GM19193 (cell line): ENCODE data around the gene CHST14.

ENCODE experiments used
- POLR2A ChIP-seq: IDR thresholded peaks from 4 replicates; pipeline ENCODE4 v1.6.1; 2011; ENCODE audit not compliant: insufficient read depth, insufficient read length; ENCODE audit errors: extremely low read depth

Gene CHST14

DNA sequence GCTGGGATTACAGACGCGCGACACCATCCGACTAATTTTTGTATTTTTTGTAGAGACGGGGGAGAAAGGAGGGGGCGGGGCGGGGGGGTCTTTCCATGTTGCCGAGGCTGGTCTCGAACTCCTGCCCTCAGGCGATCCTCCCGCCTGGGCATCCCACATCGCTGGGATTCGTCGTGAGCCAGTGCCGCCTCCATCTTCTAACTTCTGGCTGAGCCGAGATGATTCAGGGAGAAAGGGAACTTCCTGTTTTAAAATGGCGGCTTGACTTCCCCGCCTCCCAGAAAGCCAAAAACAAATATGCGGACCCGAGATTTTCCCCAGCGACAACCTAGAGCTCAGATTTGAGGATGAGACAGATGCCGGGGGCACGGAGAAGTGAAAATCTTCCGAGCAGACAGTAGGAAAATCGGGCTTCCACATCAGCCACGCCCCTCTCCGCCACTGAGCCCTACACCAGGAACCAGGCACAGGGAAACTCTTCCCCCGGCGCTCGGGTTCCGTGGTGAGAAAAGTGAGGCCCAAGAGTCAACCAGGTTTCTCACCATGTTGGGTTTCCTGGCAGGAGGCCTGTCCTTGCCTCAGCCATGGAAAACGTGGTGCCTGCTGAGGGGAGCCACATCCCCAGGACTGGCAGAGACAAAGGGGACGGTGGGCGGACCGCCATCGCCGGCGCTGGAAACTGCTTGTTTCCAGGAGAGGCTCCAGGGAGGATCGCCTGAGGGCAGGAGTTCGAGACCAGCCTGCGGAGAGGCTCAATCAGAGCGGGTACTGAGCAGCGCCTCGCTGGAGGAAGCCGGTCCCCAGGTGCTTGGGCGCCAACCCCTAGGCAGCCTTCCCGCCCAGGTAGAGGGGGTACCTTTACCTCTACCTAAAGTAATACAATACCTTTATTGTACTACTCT, 18.7 kb downstream of the CHST14 start:
- no peak for TF ChIP-seq POLR2A

DNA sequence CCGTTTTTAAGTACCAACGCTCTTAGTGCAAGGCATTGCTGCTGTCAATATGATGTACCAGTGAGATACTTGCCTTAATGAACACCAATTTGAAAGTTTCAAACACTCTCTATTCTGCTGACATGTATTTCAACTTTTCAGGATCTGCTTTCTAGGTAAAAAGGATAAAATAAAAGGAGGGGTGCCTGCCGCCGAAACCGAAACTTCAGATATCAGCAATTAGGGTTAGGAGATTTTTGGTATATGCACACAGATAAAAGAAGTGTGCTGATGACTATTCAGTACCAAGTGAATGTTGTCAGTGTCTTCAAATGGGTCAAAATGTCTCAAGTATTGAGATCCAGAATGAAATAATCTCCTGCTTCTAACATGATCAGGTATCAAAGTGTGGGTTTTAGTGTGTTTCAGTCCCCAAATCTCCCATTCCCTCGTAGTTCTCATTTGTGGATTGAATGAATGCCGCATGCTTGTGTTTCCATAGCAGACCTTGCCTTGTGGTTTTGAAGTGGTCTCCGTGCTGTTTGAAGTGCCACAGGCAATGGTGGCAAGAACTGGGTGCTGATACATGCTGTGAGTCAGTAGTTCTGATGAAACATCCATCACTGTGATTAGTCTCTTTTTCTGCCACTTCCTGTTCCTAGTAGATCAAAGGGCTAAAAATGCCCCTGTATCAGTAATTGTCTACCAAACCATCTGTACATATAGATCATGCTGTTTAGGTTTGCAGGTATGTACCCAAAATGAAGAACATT, 22.5 kb downstream of the CHST14 start:
- no peak for TF ChIP-seq POLR2A

DNA sequence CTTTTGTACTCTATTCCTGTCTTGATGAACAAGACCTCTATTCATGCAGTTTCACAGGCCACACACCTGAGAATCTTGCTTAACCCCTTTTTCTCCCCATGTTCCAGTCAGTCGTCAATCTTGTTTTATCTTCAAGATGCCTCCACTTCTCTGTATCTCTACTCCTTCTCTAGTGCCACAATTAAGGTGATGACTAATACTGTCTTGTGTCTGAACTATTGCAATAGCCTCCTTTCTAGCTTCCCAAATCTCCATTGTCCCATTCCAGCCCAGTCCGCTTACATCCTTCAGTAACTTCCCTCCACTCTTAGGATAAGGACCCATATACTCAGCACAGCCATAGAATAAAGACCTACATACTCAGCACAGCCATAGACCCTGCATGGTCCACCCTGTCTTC, 24.7 kb downstream of the CHST14 start:
- no peak for TF ChIP-seq POLR2A

DNA sequence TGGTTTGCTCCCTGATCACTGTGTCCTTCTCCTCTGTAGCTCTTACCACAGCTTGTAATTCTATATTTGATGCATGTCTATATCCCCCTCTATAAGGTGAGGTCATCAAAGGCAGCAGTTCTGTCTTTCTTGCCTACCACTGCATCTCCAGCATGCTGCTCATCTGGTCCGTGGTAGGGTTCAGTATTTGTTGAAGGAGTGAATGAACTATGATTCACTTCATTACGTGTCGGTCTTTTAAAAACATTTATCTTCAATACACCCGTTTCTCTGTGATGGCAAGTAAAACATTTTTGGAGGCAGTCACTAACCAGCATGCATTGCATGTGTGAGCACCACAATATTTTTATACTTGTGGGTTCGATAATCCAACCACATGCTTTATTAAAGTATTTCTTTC, 27.6 kb downstream of the CHST14 start:
- no peak for TF ChIP-seq POLR2A

DNA sequence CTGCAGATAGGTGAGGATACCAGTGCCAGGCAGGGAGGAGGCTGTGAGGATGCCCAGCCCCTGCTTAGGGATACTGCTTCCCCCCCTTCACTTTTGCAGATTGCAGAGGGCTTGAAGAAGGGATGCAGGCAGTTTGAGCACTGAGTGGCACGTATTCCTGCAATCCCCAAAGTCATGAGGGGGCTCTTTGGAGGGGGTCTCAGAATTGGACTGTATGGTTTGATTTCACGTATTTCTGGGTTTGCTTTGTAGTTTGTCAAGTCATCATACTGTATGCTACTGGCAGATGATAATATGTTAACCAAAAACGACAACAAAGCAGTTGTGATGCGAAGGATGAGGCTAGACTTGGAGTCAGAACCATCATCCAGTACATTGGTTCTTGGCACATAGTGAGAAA, 28.1 kb downstream of the CHST14 start:
- TF ChIP-seq POLR2A = no peak

DNA sequence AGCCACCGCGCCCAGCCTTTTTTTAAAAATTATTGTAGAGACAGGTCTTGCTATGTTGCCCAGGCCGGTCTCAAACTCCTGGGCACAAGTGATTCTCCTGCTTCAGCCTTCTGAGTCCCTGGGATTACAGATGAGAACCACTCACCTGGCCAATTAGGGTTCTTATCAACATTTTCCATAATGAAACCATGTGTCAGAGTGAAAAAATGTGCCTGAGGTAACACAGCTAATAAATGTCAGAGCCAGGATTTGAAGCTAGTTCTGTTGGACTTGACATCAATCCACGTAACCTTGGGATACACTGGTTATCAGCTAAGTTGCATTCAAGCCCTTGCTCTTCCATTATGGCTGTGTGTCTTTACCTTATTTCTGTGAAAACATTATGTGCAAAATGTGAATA, 29.1 kb downstream of the CHST14 start:
- TF ChIP-seq POLR2A = no peak

DNA sequence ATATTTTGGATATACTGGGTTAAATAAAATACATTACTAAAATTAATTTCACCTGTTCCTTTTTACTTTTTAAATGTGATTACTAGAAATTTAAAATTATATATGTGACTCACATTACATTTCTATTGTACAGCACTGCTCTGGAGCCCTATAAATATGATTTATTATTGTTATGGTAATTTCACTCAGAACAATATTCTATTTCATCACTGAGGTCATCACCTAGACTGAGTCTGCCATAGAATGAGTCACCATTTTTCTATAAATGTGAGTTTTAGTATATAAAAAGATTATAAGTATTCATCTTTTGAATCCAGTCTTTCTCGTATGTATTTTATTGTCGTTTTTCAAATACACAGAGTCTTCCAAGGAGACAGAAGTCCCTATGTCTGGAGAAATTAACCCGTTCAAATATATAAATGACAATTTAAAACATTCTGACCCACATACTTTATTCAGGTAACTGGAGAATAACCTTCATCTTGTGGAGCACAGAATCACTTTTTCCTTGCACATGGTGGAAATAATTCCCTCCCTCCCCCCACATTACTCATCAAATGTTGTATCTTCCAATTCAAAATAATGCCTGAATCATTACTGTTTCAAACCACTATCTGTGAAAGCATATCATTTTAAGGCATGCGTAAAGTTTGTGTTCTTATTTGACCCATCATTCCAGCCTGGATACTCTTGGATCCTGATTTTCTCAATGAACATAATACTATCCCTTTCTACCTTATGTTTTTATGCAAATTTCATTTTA, 30.0 kb downstream of the CHST14 start:
- TF ChIP-seq POLR2A = no peak

DNA sequence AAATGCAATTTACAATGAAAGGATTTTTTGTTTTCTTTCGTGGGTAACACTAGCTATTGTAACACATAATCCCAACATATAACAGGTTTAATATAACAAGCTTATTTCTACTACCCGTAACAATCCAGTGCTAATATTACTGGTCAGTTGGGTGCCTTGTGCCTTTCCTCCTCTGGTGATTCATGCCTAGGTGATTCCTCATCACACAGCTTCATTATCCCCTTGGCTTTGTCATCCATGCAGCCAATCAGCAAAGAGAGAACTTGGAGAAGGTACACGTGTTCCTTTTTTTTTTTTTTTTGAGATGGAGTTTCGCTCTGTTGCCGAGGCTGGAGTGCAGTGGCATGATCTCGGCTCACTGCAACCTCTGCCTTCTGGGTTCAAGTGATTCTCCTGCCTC, 30.7 kb downstream of the CHST14 start:
- no peak for TF ChIP-seq POLR2A

DNA sequence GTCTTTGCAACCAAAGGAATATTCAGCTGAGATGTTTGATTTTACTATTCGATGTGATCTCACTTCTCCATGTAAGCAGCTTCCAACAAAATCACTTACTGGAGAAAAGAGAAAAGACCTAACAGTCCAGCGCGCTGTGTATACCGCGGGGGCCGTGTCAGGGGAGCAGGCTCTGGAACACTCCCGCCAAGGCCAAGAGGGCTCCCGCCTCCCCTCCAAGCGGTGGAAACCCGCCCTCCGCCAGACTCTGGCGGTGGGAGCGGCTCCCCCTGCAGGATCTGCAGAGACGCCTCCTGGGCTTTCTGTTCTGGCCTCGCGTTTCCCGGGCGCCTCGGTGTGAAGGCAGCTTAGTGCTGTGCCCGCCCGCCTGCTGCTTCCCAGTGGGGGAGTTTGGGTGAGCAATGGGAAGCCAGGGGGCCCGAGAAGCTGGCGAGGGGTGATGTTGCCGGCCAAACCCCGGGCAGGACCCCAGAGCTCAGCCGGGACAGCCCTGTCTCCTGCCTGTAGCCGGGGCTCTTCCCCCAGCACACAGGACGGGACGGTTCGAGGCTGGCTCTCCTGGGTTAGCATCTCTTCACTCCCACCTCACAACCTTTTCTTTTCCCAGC, 36.3 kb downstream of the CHST14 start:
- TF ChIP-seq POLR2A = no peak

DNA sequence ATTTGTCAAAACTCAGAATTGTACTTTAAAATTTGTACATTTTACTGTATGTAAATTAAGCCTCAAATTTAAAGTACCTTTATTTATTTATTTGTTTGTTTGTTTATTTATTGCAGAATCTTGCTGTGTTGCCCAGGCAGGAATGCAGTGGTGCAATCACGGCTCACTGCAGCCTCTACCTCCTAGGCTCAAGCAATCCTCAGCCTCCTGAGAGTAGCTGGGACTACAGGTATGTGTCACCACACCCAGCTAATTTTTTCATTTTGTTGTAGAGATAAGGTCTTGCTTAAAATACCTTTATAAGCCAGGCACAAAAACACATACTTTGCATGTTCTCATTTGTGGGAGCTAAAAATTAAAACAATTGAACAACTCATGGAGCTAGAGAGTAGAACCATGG, 37.4 kb downstream of the CHST14 start:
- no peak for TF ChIP-seq POLR2A

DNA sequence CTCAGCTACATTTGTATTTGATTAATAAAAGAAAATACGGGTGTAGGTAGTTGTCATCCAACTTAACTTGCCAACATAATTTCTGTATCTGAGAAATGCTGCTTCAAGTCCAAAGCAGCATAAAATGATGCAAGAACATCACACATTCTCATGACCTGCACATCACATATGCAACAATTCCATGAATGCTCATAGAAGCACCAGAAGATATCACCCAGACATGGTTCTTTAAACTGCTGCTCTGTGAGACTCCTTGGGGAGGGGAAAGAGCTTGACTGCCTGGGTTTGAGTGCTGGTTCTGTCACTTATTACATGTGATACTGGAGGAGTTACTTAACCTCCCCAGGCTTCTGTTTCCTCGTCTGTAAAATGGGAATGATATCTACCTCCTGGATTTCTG, 39.4 kb downstream of the CHST14 start:
- TF ChIP-seq POLR2A = no peak

DNA sequence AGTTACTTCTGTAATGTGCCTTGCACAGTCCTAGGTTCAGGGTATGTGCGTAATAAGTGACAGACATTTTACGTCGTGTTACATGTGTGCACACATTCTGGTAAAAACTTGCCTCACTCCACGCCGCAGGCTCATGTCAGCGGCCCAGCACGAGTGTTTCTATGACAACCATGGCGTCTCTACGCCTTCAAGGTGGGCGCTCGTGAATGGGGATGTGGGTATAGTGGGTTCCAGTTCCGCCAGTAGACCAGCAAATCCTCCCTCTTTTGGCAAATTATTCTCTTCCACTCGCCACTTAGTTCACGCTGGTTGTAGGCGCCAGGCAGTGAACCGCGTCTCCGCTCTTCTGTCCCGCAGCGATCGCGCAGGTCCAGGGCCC, 40.3 kb downstream of the CHST14 start:
- TF ChIP-seq POLR2A = no peak

DNA sequence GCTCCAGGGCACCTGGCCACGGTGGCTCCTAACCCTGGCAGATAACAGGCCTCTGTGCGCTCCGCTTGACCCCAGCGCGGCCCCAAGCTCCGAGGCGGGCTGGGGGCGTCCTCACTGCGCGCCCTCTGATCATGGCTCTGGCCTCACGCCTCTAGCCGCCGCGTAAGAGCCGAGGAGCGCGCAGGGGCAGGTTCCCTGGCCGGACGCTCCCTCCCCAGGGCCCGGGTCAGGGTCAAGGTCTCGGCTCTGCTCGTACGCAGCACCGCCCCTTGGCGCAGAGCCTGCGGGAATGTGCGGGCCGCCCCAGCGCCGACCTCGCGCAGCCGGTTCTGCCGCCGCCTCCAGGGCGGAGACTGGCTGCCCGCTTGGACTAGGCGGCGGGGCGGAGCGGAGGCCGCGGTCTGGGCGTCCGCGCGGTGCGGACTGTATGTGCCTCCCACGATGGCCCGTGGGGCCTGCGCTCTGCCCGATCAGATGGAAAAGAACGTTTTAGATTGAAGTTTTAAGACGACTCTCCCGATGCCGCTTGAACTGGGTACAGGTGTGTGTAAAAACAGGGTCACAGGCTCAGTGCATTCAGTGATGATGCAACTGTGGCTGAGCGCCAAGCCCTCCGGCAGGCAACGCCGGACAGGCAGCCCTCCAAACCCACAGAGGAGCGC, 40.8 kb downstream of the CHST14 start:
- TF ChIP-seq POLR2A = peak; percentile 36

DNA sequence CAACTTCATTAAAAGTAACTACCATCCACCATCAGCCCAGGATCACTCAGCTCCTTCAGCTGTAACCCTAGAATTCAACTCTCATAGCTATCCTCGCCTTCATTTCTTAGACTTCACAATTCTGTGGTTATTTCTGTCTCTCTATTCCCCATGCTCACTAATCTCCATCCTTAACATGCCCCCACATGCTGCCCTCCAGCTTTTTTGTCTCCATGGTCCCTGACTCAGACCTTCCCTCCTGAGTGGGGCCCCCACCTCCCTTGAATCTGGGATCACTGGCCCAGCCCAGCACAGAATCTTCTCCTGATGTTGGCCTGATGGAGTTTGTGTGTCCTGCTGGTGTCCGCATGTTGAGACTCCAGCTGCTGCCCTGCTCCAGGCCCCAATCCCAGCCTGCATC, 41.7 kb downstream of the CHST14 start:
- no peak for TF ChIP-seq POLR2A

DNA sequence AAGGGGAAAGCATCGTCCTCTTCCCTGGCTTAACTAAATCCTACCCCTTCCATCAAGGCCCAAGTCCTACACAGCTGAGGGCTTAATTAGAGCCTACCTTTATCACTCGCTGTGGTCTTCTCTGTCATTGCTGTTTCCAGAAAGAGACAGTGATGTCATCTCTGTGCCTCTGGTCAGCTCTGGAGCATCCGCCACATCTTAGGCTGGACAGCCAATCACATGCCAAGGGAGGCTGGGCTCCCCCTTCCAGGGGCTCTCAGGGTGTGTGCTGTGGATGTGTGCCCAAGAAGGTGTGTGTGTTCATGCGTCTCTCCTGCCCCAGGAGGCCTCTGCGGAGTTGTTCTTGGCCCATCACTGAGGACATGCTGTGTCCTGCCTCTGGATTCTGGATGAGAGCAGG, 42.8 kb downstream of the CHST14 start:
- no peak for TF ChIP-seq POLR2A

DNA sequence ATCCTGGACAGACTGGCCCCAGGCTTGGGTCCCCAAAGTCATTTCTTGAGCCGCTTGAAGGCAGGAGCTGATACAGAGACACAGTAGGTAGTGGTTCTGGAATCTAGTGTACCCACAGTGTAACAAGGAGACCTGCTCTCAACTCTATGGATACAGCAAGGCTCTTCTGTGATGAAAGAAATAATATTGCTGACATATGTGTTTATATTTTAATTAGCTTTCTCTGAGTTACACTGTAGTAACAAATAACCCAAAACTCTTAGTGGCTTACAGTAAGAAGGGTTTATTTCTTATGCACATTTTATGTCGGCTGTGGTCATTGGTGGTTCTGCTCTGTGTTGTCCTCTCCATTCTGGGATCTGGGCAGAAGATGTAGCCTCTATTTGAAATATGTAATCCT, 45.5 kb downstream of the CHST14 start:
- no peak for TF ChIP-seq POLR2A
